Measurements from ENCODE around the gene FMO3.

- no peak for TF ChIP-seq CTCF (IDR thresholded peaks at IDR 0.05)
- TF ChIP-seq POLR2A (IDR thresholded peaks at IDR 0.05), result no peak
- no peak for TF ChIP-seq POLR2AphosphoS5 (IDR thresholded peaks at IDR 0.05)
Observed at GRCh38 chr1:171166361-171166760, 75.7 kb downstream of the FMO3 start.
